DOHH2 (cell line): ENCODE data around the gene SAT2.
"Not testable (repeated sequence)": the region's sequence is repeated elsewhere in the genome, so short reads cannot be mapped to it uniquely, and the experiment has no call there.

Experiments
- H3F3A ChIP-seq: fragments of 200-600 bp; sonication (generic), shearing (Covaris generic); 2 replicates; pipeline ENCODE4 v1.6.0; 2016; ENCODE audit warnings: antibody characterized with exemption, mild to moderate bottlenecking; ENCODE audit not compliant: control insufficient read depth, insufficient read depth
- H3K27ac ChIP-seq: fragments of 200-600 bp; sonication (generic); 2 replicates; pipeline ENCODE4 v1.5.1; 2014; ENCODE audit warnings: low read depth, mild to moderate bottlenecking, low read length, moderate library complexity
- H3K27me3 ChIP-seq: fragments of 200-600 bp; sonication (generic); 2 replicates; pipeline ENCODE4 v1.6.1; 2014; ENCODE audit warnings: mild to moderate bottlenecking, low read length, mixed read lengths; ENCODE audit not compliant: control insufficient read depth
- H3K36me3 ChIP-seq: fragments of 200-600 bp; sonication (generic); 2 replicates; pipeline ENCODE4 v1.6.1; 2014; ENCODE audit warnings: mild to moderate bottlenecking, low read length, moderate library complexity, mixed read lengths; ENCODE audit not compliant: control insufficient read depth
- H3K4me1 ChIP-seq: fragments of 200-600 bp; sonication (generic); 2 replicates; pipeline ENCODE4 v1.6.1; 2014; ENCODE audit warnings: mild to moderate bottlenecking, low read length, mixed read lengths; ENCODE audit not compliant: control insufficient read depth
- H3K4me2 ChIP-seq: fragments of 200-600 bp; sonication (generic); 2 replicates; pipeline ENCODE4 v1.6.0; 2014; ENCODE audit warnings: mild to moderate bottlenecking, low read length, moderate library complexity
- H3K4me3 ChIP-seq: fragments of 200-600 bp; sonication (generic); 2 replicates; pipeline ENCODE4 v1.5.1; 2014; ENCODE audit warnings: mild to moderate bottlenecking, low read length, mixed read lengths
- H3K79me2 ChIP-seq: fragments of 200-600 bp; sonication (generic); 2 replicates; pipeline ENCODE4 v1.6.1; 2014; ENCODE audit warnings: mild to moderate bottlenecking, low read length, mixed read lengths; ENCODE audit not compliant: control insufficient read depth
- H3K9me2 ChIP-seq: fragments of 200-600 bp; sonication (generic); replicated peaks from 2 replicates; pipeline ENCODE4 v1.6.1; 2014; ENCODE audit warnings: mild to moderate bottlenecking, low read length, mixed read lengths; ENCODE audit not compliant: control insufficient read depth
- H3K9me3 ChIP-seq: fragments of 200-600 bp; sonication (generic); 2 replicates; pipeline ENCODE4 v1.6.1; 2014; ENCODE audit warnings: antibody characterized with exemption, low read length, mixed read lengths; ENCODE audit not compliant: control insufficient read depth, insufficient read depth
- H4K20me1 ChIP-seq: fragments of 200-600 bp; sonication (generic); 2 replicates; pipeline ENCODE4 v1.6.0; 2014; ENCODE audit warnings: low read depth, mild to moderate bottlenecking, antibody characterized with exemption, low read length, moderate library complexity; ENCODE audit not compliant: control insufficient read depth, insufficient read depth
- EZH2phosphoT487 ChIP-seq: fragments of 200-600 bp; sonication (generic); IDR thresholded peaks from 2 replicates; pipeline ENCODE4 v1.6.1; 2017; ENCODE audit warnings: borderline replicate concordance, mild to moderate bottlenecking, antibody characterized with exemption, low read length, moderate library complexity, mixed read lengths
- TF ChIP-seq, protein P1 (sequence below): fragments of 200-600 bp; sonication (generic); IDR thresholded peaks from one replicate; pipeline ENCODE4 v1.5.1; 2014; ENCODE audit warnings: antibody characterized with exemption, mild to moderate bottlenecking, low read depth, low read length; ENCODE audit not compliant: poor library complexity, severe bottlenecking

SAT2 gene

GRCh38 chr17:7626307-7626706 is 1.3 kb downstream of the SAT2 start:
- Histone ChIP-seq H3K4me1 (no peaks in the 10 kb centered on the region; the same call in 1 of the 2 replicates), H3K4me3 (no peak overlapping the region), H3K9me3 (no peaks in the 10 kb centered on the region), H3K9me2 (no peaks in the 10 kb centered on the region), H3K79me2 (no peaks in the 10 kb centered on the region), H3K36me3 (no peaks in the 10 kb centered on the region), H3K4me2 (no peak overlapping the region), H4K20me1 (no peaks in the 10 kb centered on the region), H3F3A (no peaks in the 10 kb centered on the region), H3K27ac (no peak overlapping the region), H3K27me3 (no peaks in the 10 kb centered on the region)
- TF ChIP-seq EZH2phosphoT487: no peak
- TF ChIP-seq, protein P1, sequence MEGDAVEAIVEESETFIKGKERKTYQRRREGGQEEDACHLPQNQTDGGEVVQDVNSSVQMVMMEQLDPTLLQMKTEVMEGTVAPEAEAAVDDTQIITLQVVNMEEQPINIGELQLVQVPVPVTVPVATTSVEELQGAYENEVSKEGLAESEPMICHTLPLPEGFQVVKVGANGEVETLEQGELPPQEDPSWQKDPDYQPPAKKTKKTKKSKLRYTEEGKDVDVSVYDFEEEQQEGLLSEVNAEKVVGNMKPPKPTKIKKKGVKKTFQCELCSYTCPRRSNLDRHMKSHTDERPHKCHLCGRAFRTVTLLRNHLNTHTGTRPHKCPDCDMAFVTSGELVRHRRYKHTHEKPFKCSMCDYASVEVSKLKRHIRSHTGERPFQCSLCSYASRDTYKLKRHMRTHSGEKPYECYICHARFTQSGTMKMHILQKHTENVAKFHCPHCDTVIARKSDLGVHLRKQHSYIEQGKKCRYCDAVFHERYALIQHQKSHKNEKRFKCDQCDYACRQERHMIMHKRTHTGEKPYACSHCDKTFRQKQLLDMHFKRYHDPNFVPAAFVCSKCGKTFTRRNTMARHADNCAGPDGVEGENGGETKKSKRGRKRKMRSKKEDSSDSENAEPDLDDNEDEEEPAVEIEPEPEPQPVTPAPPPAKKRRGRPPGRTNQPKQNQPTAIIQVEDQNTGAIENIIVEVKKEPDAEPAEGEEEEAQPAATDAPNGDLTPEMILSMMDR: no peak

DNA sequence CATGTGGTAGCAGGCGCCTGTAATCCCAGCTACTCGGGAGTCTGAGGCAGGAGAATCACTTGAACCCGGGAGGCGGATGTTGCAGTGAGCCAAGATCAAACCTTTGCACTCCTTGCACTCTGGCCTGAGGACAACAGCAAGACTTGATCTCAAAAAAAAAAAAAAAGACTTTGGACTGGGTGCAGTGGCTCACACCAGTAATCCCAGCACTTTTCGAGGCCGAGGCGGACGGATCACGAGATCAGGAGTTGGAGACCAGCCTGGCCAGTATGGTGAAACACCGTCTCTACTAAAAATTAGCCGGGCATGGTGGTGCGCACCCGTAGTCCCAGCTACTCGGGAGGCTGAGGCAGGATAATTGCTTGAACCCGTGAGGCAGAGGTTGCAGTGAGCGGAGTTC is 1.9 kb downstream of the SAT2 start:
- not testable (repeated sequence) for H3K4me2 ChIP-seq, H3K79me2 ChIP-seq, H4K20me1 ChIP-seq, H3K36me3 ChIP-seq, H3F3A ChIP-seq, H3K27ac ChIP-seq, H3K9me3 ChIP-seq, H3K4me3 ChIP-seq, H3K9me2 ChIP-seq, H3K4me1 ChIP-seq, H3K27me3 ChIP-seq

GRCh38 chr17:7623661-7624060 is 4.0 kb downstream of the SAT2 start:
- Histone ChIP-seq H3K9me2 (no peaks in the 10 kb centered on the region), H3F3A (no peaks in the 10 kb centered on the region), H3K79me2 (no peaks in the 10 kb centered on the region), H3K27me3 (peaks cover 2% of the 10 kb centered on the region), H3K36me3 (no peaks in the 10 kb centered on the region), H3K4me3 (no peak overlapping the region), H3K9me3 (no peaks in the 10 kb centered on the region), H4K20me1 (no peaks in the 10 kb centered on the region), H3K27ac (no peak overlapping the region), H3K4me2 (no peak overlapping the region), H3K4me1 (no peaks in the 10 kb centered on the region; the same call in 1 of the 2 replicates)
- TF ChIP-seq, protein P1: no peak
- TF ChIP-seq EZH2phosphoT487: no peak

GRCh38 chr17:7620835-7621234 is 6.8 kb downstream of the SAT2 start:
- Histone ChIP-seq H3K79me2 (no peaks in the 10 kb centered on the region), H3F3A (no peaks in the 10 kb centered on the region)
- TF ChIP-seq EZH2phosphoT487: no peak
- TF ChIP-seq, protein P1: no peak

More at GRCh38 chr17:7620835-7621234, 6.8 kb downstream of the SAT2 start:
- Histone ChIP-seq H3K4me2 (no peak overlapping the region), H3K27me3 (peaks cover 6% of the 10 kb centered on the region), H3K4me3 (no peak overlapping the region), H3K9me2 (no peaks in the 10 kb centered on the region), H3K4me1 (no peaks in the 10 kb centered on the region), H4K20me1 (no peaks in the 10 kb centered on the region), H3K9me3 (no peaks in the 10 kb centered on the region), H3K36me3 (no peaks in the 10 kb centered on the region), H3K27ac (no peak overlapping the region)
